Measurements from ENCODE around the gene TECR.
"Not testable (repeated sequence)": the region's sequence is repeated elsewhere in the genome, so short reads cannot be mapped to it uniquely, and the experiment has no call there.

Gene TECR

DNA sequence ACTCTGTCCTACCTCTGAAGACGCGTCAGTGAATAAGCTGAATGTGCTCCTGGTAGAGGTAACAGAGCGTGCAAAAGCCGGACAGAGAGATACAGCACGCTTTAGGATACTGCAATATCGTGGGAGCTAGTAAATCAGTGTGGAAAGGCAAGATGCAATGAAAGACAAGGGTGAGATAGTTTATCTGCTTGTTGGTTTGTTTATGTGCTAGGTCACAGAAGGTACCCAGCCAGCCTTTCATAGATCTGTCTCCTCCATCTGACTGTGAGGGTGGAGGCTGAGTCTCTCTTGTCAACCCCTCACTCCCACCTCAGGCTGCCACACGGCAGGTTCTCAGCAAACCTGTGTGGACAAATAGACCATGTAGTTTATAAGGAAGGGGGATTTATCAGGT is 32.6 kb upstream of the TECR start:
- TF ChIP-seq CTCF (IDR thresholded peaks at IDR 0.05; ENCODE audit: low read depth, low read length) (no peak), POLR2A (IDR thresholded peaks at IDR 0.05; ENCODE audit: extremely low read depth, insufficient read length) (no peak), MYC (IDR thresholded peaks at IDR 0.05; ENCODE audit: low read depth, low read length) (no peak)
- TF ChIP-seq, protein P1, sequence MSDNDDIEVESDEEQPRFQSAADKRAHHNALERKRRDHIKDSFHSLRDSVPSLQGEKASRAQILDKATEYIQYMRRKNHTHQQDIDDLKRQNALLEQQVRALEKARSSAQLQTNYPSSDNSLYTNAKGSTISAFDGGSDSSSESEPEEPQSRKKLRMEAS (IDR thresholded peaks at IDR 0.05; ENCODE audit: low read depth, low read length): no peak
- no peak for DNase-seq (ENCODE audit: low read depth)
- H3K4me3 ChIP-seq (ENCODE audit: low read depth, low read length): no peak overlapping the region

- TF ChIP-seq CTCF (IDR thresholded peaks at IDR 0.05; ENCODE audit: low read depth, low read length): no peak
- TF ChIP-seq POLR2A (IDR thresholded peaks at IDR 0.05; ENCODE audit: extremely low read depth, insufficient read length): no peak
- TF ChIP-seq, protein P1 (IDR thresholded peaks at IDR 0.05; ENCODE audit: low read depth, low read length): no peak
- no peak overlapping the region for H3K4me3 ChIP-seq (ENCODE audit: low read depth, low read length)
- no peak for DNase-seq (ENCODE audit: low read depth)
Observed at GRCh38 chr19:14497228-14497921, 32.0 kb upstream of the TECR start.

DNA sequence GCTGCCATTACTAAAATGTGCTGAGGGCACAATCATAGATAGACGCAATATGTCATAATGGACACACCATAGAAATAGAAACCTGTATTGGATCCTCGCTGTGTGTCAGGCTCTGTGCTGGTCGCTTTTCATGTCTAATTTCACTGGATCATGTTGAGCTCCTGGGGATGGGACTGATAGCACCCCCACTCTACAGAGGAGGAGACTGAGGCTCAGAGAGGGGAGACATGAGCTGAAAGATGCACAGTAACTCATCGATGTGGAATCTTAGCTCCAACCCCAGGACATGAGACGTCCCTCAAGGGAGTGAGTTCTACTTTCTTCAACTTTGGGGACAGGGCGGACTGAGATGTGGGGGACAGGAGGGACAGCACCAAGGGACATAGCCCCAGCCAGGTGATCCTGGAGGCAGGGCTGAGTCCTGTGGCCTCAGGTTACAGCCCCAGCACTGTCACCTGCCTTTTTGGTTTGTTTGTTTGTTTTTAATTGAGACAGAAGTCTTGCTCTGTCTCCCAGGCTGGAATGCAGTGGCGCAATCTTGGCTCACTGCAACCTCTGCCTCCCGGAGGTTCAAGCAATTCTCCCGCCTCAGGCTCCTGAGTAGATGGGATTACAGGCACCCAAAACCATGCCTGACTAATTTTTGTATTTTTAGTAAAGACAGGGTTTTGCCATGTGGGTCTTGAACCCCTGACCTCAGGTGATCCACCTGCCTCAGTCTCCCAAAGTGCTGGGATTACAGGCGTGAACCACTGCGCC is 26.9 kb upstream of the TECR start:
- TF ChIP-seq, protein P1 (IDR thresholded peaks at IDR 0.05; ENCODE audit: low read depth, low read length): no peak
- TF ChIP-seq CTCF (IDR thresholded peaks at IDR 0.05; ENCODE audit: low read depth, low read length) (no peak), POLR2A (IDR thresholded peaks at IDR 0.05; ENCODE audit: extremely low read depth, insufficient read length) (no peak), MYC (IDR thresholded peaks at IDR 0.05; ENCODE audit: low read depth, low read length) (no peak)
- H3K4me3 ChIP-seq (ENCODE audit: low read depth, low read length): no peak overlapping the region
- no peak for DNase-seq (ENCODE audit: low read depth)

DNA sequence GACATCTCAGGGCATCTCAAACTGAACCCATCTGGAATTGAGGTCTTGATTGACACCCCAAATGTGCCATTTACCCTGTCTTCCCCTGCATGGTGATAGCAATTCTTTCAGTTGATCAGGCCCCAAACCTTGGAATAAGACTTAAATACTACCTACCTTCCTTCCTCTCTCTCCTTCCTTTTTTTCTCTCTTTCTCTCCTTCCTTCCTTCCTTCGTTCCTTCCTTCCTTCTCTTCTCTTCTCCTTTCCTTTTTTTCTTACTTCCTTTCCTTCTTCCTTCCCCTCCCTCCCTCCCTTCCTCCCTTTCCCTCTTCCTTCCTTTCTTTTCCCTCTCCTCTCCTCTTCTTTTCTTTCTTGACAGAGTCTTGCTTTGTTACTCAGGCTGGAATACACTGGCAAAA is 26.1 kb upstream of the TECR start:
- DNase-seq (ENCODE audit: low read depth): no peak
- TF ChIP-seq MYC (IDR thresholded peaks at IDR 0.05; ENCODE audit: low read depth, low read length): no peak
- TF ChIP-seq, protein P1 (IDR thresholded peaks at IDR 0.05; ENCODE audit: low read depth, low read length): no peak
- no peak for TF ChIP-seq CTCF (IDR thresholded peaks at IDR 0.05; ENCODE audit: low read depth, low read length)
- TF ChIP-seq POLR2A (IDR thresholded peaks at IDR 0.05; ENCODE audit: extremely low read depth, insufficient read length): no peak
- no peak overlapping the region for H3K4me3 ChIP-seq (ENCODE audit: low read depth, low read length)

DNA sequence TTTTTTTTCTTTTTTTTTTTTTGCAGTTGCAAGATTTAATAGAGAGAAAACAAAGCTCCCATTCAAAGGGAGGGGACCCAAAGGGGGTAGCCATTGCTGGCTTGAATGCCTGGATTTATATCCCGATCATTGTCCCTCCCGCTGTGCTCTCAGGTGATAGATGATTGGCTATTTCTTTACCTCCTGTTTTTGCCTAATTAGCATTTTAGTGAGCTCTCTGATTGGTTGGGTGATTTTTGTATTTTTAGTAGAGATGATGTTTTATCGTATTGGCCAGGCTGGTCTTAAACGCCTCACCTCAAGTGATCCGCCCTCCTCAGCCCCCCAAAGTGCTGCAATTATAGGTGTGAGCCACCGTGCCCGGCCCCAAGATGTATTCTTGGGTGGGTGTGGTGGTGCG is 24.8 kb upstream of the TECR start:
- H3K4me3 ChIP-seq (ENCODE audit: low read depth, low read length); DNase-seq (ENCODE audit: low read depth): not testable (repeated sequence)

DNA sequence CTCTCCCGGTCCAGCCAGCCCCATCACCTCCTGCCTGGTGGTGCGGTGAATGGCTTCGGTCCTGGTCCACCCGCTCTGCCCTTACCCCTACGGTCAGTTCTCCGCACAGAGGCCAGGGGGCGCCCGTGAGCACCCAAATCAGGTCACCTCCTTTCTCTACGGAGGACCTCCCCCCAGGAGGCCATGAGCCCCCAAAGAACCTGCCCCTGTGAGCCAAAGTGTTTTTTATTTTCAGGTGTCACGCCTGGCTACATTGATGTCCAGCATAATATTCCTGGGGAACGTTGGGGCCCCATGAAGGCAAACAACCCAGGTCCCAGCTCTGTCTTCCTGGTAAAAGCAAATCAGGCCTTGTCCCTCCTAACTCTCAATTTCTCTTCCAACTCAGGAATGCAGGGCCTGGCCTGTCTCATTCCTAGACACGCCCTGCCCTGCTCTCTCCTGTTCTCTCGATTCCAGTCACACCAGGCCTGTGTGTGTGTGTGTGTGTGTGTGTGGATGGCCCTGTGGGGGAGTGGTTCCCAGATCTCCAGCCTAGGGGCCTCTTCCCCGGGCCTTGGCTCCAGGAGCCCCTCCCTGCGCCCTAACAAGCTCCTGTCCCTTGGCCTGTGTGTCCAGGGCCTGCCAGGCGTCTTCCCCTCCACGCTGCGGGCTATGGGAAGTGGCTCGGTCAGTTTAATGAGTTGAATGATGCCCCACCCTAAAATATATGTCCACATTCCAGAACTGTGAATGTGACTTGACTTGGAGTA is 23.7 kb upstream of the TECR start:
- peak; percentile 77 for TF ChIP-seq CTCF (IDR thresholded peaks at IDR 0.05; ENCODE audit: low read depth, low read length)
- TF ChIP-seq, protein P1 (IDR thresholded peaks at IDR 0.05; ENCODE audit: low read depth, low read length): no peak
- peak; percentile 58 for DNase-seq (ENCODE audit: low read depth)
- H3K4me3 ChIP-seq (ENCODE audit: low read depth, low read length): no peak overlapping the region
